GM18520 (cell line): ENCODE results near the gene CEP41.
"Not testable (repeated sequence)": the region's sequence is repeated elsewhere in the genome, so short reads cannot be mapped to it uniquely, and the experiment has no call there.

Experiments used
- ATAC-seq: cut with Tn5 transposase; IDR thresholded peaks from one replicate; pipeline ENCODE4 v1.9.1; 2021; ENCODE audit not compliant: unreplicated experiment

Gene CEP41

DNA sequence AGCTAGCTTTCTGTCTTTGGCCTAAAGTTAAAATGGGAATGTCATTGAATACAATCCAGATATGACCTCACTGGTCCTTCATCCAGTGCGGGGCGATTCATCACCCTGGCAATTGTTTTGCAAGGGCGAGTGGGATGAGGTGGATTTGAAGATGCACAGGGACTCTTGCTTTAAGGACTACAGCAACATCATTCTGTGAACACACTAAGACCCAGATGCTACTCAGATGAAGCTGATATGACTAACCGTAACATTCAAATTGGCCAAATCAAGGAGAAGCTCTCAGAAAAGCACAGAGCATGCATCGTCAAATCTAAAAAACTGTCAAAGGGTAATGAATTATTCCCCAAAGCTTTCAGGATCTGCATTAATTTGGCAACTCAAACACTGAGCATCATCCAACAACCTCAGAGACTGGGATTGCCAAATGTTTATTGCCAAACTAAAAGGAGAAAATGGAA is 47.7 kb downstream of the CEP41 start:
- ATAC-seq, result no peak

DNA sequence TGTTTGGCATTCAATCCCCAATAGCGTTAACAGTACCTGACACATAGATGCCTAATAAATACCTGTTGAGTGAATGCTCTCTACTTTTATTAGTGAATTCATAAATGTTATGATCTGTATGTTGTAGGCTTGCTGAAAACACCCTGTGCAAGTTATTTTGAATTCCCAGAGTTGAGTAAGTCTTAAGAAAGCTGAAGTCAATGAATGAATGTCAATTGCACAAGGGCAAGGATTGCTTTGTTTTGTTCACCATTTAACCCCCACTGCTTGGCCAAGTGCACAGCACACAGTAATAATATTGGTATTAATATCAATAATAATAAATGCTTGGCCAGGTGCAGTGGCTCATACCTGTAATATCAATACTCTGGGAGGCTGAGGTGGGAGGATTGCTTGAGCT is 50.3 kb downstream of the CEP41 start:
- no peak for ATAC-seq

DNA sequence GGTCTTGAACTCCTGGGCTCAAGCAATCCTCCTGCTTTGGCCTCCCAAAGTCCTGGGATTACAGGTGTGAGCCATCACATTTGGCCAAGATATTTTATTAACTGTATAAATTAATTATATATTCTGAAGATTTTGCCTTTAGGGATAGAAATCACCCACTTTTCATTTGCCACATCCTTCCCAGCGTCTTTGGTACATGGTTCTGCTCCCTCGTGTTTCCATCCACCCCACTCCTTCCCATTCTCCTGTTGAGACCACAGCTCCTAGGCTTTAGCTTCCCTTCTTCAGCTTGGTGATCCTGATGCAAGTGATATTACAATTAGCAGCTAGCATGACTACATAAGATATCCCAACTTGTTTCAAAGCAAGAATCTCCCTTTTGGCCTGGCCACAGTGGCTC is 52.1 kb downstream of the CEP41 start:
- no peak for ATAC-seq

DNA sequence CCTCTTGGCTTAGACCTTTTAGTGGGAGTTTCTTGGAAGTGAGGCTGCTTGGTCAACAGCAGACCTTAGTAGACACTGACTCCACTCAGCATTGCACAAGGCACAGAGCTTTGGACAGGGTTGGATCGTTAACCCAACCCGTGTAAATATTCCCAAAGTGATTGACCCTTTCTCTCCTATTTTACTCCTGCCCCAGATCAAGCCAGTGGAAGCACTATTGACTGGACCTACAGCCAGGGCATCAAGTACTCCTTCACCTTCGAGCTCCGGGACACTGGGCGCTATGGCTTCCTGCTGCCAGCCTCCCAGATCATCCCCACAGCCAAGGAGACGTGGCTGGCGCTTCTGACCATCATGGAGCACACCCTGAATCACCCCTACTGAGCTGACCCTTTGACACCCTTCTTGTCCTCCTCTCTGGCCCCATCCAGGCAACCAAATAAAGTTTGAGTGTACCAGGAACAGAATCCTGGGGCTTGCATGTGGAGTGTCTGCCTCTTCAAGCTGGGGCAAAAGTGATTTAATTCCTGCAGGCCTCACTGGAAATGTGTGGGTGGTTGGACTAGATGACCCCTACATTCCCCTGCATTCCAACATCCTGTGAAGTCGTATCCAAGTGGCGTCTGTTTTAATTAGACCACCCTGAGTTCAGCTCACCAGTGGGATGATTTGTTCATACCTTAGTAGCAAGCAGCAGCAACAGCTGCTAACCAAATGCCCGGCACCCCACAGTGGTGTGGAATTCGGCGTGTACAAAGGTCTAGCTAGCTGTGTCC is 53.0 kb downstream of the CEP41 start:
- ATAC-seq, result no peak

DNA sequence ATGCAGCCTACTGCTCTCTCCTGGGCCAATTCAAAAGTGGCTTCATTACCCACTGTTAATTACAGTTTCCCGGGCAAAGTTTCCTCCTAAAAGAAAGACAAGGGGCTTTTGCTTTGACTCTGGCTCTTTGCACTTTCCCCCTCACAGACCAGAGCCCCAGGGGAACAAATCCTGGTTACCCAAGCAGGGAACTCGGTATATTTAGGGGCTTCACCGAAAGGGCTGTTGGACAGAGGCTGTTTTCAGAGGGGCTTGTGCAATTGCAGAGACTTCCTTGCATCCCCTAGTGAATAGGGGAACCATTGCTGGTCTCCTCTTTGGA is 53.5 kb downstream of the CEP41 start:
- no peak for ATAC-seq

DNA sequence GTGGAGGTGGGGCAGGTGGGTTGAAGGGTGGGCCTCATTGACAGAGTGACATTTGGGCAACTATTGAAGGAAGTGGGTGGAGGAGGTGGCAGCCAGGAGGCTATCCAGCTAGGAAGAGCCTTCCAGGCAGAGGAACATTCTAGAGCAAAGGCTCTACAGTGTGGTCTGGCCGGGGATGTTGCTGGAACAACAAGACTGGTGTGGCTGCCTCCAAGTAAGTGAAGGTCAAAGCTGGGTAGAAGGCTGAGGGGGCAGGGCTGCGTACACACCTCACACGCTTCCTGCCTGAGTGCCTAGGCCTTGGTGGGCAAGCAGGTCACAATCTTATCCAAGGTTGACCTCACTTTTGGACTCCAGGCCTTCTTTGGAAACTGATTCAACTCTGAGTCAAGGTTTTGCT is 53.9 kb downstream of the CEP41 start:
- ATAC-seq, result no peak

DNA sequence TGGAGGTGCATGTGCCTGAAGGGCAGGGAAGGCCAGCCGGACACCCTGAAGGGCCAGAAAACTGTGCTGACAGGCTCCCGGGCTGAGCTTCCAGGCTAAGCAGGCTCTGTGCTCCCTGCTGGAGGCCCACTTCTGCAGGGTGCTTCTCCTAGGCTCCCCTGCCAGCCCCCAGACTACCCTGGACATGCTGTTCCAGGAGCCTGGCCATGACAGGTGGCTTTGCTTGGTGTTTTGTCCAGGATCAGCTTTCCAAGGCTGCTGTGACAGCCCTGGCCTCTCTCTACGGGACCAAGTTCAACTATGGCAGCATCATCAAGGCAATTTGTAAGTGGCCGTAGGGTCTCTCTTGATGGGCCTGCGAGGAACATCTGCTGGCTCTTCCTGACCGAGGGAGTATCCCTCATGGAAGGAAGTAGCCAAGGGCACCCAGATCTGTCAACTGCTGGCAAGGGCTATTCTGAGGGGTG is 55.2 kb downstream of the CEP41 start:
- no peak for ATAC-seq

DNA sequence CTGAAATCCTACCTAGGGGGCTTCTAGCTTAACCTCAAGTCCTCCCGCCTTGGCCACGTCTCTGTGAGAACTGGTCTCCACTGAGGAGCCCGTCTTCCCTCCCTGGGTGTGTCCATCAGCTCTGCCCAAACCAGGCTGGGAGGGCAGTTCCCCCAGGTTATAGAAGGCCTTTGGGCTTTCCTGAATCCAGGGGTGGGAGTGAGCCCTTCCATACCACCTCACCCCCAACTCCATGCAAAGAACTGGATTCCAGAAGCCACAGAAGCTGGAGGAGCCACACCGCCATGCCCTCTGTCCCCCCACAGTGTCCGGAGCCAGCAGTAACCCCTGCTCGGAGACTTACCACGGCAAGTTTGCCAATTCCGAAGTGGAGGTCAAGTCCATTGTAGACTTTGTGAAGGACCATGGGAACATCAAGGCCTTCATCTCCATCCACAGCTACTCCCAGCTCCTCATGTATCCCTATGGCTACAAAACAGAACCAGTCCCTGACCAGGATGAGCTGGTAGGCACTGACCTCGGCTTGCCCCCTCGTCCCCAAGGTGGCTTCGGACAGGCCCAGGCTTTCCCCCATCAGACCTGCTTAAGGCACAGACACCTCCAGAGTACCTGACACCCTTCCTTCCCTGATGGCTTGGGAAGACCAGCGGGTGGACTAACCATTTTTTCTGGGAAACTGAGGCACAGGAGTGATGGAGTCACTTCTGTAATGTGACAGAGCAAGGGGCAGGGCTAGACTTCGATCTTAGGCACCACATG is 55.8 kb downstream of the CEP41 start:
- ATAC-seq, result no peak

DNA sequence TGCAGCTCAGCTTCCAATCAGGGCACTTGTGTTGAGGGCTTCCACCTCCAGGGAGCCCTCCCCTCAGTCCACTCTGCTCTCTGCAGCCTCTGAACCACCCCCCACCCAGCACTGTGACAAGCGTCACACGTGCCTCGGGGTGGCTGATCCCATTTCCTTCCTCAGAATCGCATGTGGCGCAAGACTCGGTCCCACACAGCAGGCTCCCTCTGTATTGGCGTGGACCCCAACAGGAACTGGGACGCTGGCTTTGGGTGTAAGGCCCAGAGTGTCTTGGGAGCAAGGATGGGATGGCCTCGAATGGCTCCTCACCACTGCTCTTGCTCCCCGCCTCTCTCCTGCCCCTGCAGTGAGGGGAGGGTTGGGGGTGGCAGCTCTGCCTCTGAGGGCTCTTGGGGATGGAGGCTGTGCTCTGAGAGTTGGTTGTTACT is 56.4 kb downstream of the CEP41 start:
- no peak for ATAC-seq

DNA sequence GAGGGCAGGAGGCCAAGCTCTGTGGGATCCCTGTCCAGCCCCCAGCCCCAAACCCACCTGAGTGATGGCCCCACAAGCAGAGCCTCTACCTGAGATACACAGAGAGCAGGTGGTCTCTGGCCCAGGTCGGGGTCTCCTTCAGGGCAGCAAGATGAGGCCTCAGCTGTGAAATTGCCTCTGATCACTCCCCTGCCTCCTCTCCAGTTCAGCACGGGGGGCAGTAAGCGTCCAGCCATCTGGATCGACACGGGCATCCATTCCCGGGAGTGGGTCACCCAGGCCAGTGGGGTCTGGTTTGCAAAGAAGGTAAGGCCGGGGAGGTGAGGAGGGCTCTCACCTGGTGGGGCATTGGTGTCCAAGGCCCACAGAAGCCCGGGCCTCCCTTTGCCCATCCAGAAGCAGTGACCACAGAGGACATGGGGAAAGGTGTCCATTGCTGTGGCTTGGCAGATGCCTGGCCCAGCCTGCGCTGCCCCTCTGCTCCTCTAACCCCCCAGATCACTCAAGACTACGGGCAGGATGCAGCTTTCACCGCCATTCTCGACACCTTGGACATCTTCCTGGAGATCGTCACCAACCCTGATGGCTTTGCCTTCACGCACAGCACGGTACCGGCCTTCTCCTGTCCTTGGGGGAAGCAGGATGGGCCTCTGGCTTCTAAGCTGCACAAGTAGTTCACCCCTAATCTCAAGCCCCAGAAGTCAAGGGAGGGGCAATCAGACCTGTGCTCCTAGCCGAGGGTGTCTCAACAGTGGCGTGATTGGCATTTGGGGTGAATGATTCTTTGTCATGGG is 57.4 kb downstream of the CEP41 start:
- no peak for ATAC-seq

DNA sequence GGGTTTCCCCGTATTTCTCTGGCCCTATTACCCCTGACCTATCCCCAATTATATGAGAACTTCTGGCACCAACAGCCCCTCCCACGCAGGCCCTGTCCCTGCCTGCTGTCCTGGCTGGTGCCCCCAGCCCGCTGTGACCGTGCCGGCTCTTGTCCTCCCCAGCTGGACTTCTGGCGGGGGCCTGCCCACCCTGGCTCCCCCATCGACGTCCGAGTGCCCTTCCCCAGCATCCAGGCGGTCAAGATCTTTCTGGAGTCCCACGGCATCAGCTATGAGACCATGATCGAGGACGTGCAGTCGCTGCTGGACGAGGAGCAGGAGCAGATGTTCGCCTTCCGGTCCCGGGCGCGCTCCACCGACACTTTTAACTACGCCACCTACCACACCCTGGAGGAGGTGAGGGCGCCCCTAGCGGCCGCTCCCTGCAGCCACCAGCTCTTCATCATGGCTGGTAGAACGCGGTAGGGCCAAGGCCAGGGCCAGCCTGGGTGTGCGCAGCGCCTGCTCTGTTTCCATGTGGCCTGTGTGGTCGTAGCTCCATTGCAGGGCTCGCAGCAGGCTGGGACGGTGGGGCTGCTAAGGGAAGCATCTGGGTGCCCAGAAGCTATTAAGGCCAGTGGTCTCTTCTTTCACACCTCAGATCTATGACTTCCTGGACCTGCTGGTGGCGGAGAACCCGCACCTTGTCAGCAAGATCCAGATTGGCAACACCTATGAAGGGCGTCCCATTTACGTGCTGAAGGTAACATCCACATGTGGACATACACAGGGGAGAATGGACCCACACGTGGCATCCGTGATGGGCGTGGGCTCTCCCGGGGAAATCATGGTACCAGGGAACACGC is 59.1 kb downstream of the CEP41 start:
- ATAC-seq, result no peak

DNA sequence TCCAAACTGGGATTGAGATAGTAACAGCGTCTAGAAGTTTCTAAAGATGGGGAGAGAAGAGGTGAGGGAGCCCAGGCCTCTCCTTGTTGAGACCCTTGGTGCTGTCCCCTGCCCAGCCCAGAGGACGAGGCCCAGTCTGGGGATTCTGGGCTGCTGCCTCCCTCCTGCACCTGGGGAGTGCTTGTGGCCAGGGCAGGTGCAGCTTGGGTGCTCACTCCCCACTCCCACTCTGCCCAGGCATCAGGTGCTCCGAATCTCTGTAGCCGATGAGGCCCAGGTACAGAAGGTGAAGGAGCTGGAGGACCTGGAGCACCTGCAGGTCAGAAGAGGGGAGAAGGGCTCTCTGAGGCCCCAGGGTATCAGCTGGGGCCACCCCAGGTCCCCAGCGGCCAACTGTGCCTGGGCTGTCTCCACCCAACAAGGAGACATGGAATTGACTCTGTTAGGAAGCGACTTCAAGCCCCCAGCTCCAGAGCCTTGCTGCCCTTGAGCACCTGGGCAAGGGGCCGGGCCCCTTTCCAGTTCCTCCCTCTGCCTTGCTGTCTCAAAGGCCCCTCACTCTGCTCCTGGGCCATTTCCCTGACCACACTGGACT is 59.9 kb downstream of the CEP41 start:
- ATAC-seq, result no peak

DNA sequence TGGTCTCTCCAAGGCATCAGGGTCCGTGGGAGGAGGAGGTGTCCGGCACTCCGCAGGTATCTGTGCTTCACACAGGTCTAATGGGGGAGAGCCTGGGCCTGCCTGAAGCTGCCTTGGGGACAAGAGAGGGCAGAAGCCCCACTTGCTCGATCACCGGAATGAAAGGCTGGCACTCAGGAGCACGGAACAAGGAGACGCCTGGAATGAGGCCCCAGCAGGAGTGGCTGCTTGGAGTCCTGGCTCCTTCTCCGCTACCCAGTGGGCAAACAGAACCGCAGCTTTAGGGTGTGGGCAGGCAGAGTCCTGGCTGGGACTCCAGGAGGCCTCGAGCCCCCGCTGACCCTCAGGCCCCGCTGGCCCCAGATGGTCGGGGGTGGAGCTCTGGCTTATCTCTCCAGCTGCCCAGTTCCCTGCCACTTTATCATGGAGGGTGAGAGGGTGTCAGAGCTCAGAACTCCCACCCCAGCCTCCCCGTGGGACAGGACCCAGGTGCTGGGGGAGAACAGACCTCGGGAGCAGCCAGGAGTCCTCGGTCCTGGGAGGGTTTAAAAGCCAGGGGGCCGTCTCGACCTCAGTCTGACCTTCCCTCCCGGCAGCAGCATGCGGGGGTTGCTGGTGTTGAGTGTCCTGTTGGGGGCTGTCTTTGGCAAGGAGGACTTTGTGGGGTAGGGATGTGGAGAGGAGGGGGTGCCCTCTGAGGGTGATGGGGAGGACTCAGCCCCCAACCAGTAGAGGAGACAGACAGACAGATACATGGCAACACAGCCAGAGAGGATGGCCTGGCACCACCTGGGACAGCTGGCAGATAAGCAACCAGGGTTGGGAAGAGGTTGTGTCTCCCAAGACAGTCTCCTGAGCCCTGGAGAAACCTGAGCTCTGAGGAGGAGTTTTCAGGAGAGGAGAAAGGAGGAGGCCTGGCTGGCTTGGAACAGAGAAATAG is 60.6 kb downstream of the CEP41 start, which contains the start of gene CPA1:
TSS of gene CPA1 (plus strand) at position 574 of the 940 bp plus-strand sequence. CDS start at position 601, 27 bp downstream.
- ATAC-seq, result no peak

DNA sequence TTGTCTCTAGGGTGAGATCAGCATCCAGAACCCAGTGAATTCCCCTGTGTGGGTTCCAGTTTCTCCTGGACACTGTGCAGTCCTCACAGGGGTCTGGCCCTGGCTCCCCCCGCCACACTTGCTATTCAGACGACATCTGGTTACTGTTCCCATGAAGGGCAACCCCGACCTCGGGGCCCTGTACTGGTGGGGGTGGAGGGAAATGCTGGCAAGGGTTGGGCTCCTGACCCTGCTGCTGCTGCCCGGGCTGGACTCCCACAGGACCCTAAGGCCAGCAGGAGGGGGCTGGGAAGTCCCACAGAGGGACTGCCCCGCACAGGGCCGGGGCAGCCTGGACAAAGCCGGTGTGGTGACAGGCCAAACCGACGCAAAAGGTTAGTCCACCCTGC is 61.3 kb downstream of the CEP41 start:
- no peak for ATAC-seq

DNA sequence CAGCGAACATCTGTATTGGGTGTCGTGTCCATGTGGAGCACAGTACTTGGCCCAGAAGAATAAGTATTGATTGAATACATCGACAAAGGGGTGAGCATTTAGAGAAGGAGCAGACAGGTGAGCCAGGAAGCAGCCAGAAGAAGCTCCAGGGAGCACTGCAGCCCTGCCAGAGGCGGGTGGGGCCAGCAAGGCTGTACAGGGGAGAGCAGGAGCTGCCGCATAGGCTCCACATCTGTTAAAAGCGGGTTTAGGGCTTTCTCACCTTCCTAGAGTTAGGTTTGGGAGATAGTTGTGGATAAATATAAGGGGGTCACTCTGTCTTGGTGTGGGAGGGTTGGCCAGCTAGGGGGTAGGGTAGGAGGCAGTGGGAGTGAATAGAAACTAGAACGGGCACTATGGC is 61.8 kb downstream of the CEP41 start:
- ATAC-seq, result no peak

DNA sequence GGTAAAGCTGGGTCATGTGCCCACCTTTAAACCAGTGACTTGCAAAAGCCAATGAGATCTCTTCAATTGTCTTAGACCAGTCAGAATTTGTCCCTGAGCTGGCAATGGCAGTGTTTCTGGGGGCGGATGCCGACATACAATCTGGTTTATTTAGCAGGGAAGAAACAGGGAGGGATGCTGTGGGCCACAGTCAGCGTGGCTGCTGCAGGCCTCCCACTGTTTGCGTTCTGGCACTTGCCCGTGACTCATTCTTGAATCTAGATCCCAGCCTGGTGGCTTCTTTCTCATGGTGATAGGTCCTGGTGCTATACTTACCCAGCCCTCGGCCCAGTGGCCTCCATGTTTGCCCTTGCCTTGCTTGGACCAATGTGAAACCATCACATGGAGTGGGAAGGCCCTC is 63.6 kb downstream of the CEP41 start:
- ATAC-seq, result no peak

DNA sequence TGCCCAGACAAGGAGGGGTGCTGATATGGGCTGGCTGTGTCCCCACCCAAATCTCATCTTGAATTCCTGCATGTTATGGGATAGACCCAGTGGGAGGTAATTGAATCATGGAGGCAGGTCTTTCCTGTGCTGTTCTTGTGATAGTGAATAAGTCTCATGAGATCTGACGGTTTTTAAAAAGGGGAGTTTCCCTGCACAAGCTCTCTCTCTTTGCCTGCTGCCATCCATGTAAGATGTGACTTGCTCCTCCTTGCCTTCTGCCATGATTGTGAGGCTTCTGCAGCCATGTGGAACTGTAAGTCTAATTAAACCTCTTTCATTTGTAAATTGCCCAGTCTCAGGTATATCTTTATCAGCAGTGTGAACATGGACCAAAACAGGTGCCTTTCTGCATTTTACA is 64.4 kb downstream of the CEP41 start:
- ATAC-seq, result not testable (repeated sequence)

DNA sequence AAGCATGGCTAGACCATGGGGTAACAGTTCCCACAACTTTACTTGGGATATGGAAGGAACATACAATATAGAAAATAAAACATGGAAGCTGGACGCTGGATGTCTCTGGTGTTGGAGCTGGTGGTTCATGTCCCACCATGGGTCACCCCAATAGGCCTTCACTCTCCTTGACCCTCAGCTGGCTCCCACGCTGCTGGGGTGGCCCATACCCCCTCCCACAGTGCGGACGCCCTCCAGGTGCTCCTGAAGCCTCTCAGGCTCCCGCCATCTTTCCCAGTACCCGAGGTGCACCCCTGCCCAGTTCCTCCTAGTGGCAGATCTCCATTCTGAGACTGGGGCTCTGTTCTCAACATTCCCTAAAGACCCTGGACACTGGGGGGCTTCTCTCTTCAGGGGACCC is 66.3 kb downstream of the CEP41 start:
- ATAC-seq, result no peak
